ENCODE measurements around the gene PRRT1.

Gene PRRT1

GRCh38 chr6:32127717-32128592, 23.8 kb downstream of the PRRT1 start, which contains the start of gene ATF6B:
Gene ATF6B, minus strand, starts transcription at chr6:32128246. Its CDS starts 39 bp downstream, at chr6:32128207.
- H3K4me3 ChIP-seq (ENCODE audit: low read depth, low read length) = peak within 1 kb of the TSS; percentile 100
- TF ChIP-seq CTCF (IDR thresholded peaks at IDR 0.05; ENCODE audit: low read depth, low read length) = no peak

GRCh38 chr6:32127409-32127716, 24.4 kb downstream of the PRRT1 start:
- H3K4me3 ChIP-seq (ENCODE audit: low read depth, low read length) = peak overlapping the region; percentile 100
- TF ChIP-seq CTCF (IDR thresholded peaks at IDR 0.05; ENCODE audit: low read depth, low read length) = no peak

GRCh38 chr6:32126880-32127279, 24.9 kb downstream of the PRRT1 start:
- no peak for TF ChIP-seq CTCF (IDR thresholded peaks at IDR 0.05; ENCODE audit: low read depth, low read length)
- peak overlapping the region; percentile 100 for H3K4me3 ChIP-seq (ENCODE audit: low read depth, low read length)

- no peak overlapping the region for H3K4me3 ChIP-seq (ENCODE audit: low read depth, low read length)
- no peak for TF ChIP-seq CTCF (IDR thresholded peaks at IDR 0.05; ENCODE audit: low read depth, low read length)
Observed at GRCh38 chr6:32123681-32124080, 28.1 kb downstream of the PRRT1 start.

GRCh38 chr6:32120573-32121059, 31.1 kb downstream of the PRRT1 start:
- H3K4me3 ChIP-seq (ENCODE audit: low read depth, low read length) = no peak overlapping the region

GRCh38 chr6:32118782-32119628, 32.7 kb downstream of the PRRT1 start:
- no peak overlapping the region for H3K4me3 ChIP-seq (ENCODE audit: low read depth, low read length)
- TF ChIP-seq CTCF (IDR thresholded peaks at IDR 0.05; ENCODE audit: low read depth, low read length) = peak; percentile 95

More at GRCh38 chr6:32120573-32121059, 31.1 kb downstream of the PRRT1 start:
- TF ChIP-seq CTCF (IDR thresholded peaks at IDR 0.05; ENCODE audit: low read depth, low read length) = no peak

Measured in WI38 (cell line).